GM19397 (cell line): ENCODE data around the gene PROSER2.

Experiments
- ATAC-seq: cut with Tn5 transposase; IDR thresholded peaks from one replicate; pipeline ENCODE4 v1.9.1; 2021; ENCODE audit warnings: mild to moderate bottlenecking, moderate library complexity; ENCODE audit not compliant: unreplicated experiment

PROSER2 gene

GRCh38 chr10:11861811-11862428 is 38.8 kb downstream of the PROSER2 start:
- ATAC-seq, result no peak

- ATAC-seq, result peak; percentile 97
Measured at GRCh38 chr10:11863353-11864109, 40.4 kb downstream of the PROSER2 start.

GRCh38 chr10:11864727-11865126 is 41.6 kb downstream of the PROSER2 start:
- ATAC-seq, result no peak

- no peak for ATAC-seq
Measured at GRCh38 chr10:11865561-11865960, 42.4 kb downstream of the PROSER2 start.

DNA sequence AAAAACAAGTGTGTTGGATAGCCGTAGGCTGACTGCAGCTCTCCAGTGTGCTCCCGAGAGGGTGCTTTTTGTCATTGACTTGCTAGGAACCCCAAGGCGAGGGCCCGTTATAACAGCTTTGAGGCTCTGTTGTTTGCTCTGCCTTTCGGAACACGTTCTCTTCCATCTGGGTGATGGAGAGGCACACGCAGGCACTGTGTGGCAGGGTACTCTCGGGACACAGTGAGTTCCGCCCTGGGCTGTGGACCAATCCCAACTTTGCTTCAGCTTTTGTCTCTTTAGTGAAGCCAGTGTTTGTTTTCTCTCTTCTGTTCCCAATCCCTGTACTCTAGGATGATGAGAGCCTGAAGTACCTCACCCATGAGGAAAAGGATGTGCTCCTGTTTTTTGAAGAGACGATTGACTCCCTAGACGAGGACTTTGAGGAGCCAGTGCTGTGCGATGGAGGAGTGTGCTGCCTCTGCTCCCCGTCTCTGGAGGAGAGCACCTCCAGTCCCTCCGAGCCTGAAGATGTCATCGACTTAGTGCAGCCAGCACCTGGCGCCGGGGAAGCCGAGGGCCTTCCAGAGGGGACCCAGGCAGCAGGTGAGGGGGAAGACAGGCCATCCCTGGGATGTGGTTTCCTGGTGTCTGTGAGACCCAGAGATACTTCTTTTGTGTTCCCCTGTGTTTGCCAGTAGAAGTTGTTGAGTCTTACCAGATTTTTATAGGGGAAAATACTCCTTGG is 43.2 kb downstream of the PROSER2 start:
- no peak for ATAC-seq

GRCh38 chr10:11869219-11869618 is 46.1 kb downstream of the PROSER2 start:
- ATAC-seq, result no peak

- no peak for ATAC-seq
Measured at GRCh38 chr10:11869743-11870460, 46.7 kb downstream of the PROSER2 start.

- no peak for ATAC-seq
Measured at GRCh38 chr10:11870461-11870780, 47.3 kb downstream of the PROSER2 start.

DNA sequence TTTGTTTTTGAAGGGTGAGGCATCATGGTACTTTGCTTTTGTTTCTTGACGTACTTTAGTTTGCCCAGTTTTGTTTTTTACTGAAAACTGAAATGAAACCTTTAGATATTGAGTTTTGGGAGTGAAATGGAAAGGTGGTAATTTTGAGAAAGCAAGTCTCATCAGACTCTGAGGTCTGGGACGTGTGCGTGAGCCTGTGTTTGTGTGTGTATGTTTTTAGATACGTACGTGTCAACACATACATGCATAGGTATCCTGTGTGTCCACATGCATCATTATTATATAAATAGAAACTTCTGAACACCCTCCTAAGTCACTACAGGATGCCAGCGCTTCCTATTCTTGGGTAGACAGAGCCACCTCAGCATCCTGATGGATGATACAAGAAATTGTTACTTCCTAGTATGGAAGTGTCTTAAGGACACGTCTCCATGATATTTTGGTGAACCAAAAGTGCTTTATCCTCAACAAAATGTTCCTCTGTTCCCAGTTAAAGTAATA is 47.8 kb downstream of the PROSER2 start:
- ATAC-seq, result no peak

- ATAC-seq, result no peak
Measured at GRCh38 chr10:11871466-11871865, 48.3 kb downstream of the PROSER2 start.

GRCh38 chr10:11874568-11875493 is 51.7 kb downstream of the PROSER2 start:
- ATAC-seq, result no peak

- no peak for ATAC-seq
Measured at GRCh38 chr10:11875494-11876281, 52.5 kb downstream of the PROSER2 start.

- no peak for ATAC-seq
Measured at GRCh38 chr10:11876324-11876723, 53.2 kb downstream of the PROSER2 start.

- ATAC-seq, result no peak
Measured at GRCh38 chr10:11876805-11877590, 53.8 kb downstream of the PROSER2 start.

DNA sequence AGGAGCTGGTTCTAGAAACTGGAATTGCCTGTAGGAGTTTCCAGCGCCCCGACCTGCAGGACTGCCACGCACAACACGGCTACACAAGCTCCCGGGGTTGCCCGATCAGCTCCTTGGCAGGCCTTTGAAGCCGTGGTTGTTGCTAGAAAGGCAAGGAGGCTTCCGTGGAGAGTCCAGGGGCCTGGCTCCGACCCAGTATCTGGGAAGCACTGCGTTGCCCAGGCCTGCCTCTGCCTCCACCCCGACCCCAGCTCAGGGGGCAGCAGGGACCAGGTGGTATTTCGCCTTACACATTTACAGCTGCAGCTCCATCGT is 54.4 kb downstream of the PROSER2 start:
- no peak for ATAC-seq

GRCh38 chr10:11878776-11879175 is 55.6 kb downstream of the PROSER2 start:
- no peak for ATAC-seq

GRCh38 chr10:11879387-11880094 is 56.4 kb downstream of the PROSER2 start:
- no peak for ATAC-seq
